Cortex of kidney (tissue), 1 donor: Measurements from ENCODE around the gene CDCP2.

Experiments used
- DNase-seq: peaks from one replicate; lab custom pipeline; 2025; lab: John Stamatoyannopoulos, UW

Gene CDCP2

DNA sequence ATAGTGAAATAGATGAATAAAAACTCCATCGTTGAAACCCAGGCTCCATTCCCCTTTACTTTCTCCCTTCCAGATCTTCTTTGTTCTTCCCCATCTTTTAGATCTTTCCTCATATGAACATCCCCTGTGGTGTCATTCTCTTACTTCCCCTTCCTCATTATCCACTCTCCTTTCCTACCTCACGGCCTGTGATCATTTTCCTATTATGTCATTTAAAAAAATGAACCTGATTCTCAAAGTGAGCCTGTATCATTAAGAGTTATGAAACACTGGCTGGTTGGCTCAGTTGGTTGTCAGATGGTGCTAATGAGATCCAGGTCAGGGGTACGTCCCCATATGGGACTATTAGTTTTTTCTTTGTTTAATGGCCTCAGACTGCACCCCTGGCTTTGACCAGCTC, 61.1 kb downstream of the CDCP2 start:
- DNase-seq: no peak

DNA sequence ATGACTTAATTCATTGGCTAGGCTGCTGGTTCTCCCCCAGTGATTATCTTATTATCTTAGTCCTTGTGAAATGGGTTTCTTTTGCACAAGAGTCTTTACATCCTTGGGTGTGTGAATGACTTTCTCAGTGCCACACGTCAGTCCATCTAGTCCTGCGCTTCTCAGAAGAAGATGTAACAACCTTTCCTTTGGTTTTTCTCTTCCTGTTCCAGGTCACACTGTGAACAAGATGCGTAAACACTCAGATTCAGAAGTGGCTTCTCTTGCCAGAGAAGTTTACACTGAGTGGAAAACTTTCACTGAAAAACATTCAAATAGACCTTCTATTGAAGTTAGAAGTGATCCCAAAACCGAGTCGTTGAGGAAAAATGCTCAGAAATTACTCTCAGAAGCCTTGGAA, 64.4 kb downstream of the CDCP2 start:
- DNase-seq: no peak

DNA sequence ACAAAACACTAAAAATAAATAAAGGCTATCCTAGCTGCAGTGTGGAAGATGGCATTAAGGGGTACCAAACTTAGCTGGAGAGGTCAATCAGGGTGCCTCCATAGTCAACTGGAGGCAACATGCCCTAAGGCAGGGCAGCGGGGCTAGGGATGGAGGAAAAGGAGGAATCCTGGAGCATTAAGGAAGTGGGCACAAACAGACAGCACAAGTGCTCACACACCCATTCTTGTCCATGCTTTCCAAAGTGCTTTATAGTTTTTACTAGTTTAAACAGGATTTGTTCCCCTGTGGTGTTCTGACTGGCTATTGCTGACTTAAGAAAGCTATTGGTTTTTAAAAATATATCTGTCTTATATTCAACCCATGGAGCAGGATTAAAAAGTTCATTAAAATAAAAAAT, 66.0 kb downstream of the CDCP2 start:
- no peak for DNase-seq

- DNase-seq: no peak
Measured at GRCh38 chr1:54084794-54085193, 68.0 kb downstream of the CDCP2 start.
